GM12891 (cell line): ENCODE results near the gene RAB6B.

Source experiments
- PAX5 ChIP-seq: IDR thresholded peaks from 2 replicates; pipeline ENCODE4 v1.6.1; 2011; ENCODE audit warnings: low read length, moderate library complexity, mild to moderate bottlenecking; ENCODE audit not compliant: insufficient read depth, severe bottlenecking
- POLR2A ChIP-seq: IDR thresholded peaks from 2 replicates; pipeline ENCODE4 v1.6.1; 2011; ENCODE audit warnings: low read depth, low read length, control low read depth
- POLR2AphosphoS5 ChIP-seq: IDR thresholded peaks from 2 replicates; pipeline ENCODE4 v1.6.1; 2011; ENCODE audit warnings: low read depth, low read length, control low read depth
- SPI1 ChIP-seq: IDR thresholded peaks from 2 replicates; pipeline ENCODE4 v1.6.1; 2011; ENCODE audit warnings: low read depth, low read length, control low read depth
- TAF1 ChIP-seq: IDR thresholded peaks from 2 replicates; pipeline ENCODE4 v1.6.1; 2011; ENCODE audit warnings: low read depth, low read length, control low read depth

GRCh38 chr3:133799794-133800585, 95.7 kb downstream of the RAB6B start:
- TF ChIP-seq POLR2A (no peak), POLR2AphosphoS5 (no peak), TAF1 (no peak), SPI1 (no peak), PAX5 (no peak)
